GM12892 (cell line): ENCODE measurements around the gene NELL1.

Experiments used
- POLR2A ChIP-seq: IDR thresholded peaks from 2 replicates; pipeline ENCODE4 v1.6.1; 2011; ENCODE audit warnings: low read depth, low read length, control low read depth
- POLR2AphosphoS5 ChIP-seq: IDR thresholded peaks from 2 replicates; pipeline ENCODE4 v1.6.1; 2011; ENCODE audit warnings: low read depth, low read length, control low read depth

- TF ChIP-seq POLR2A (no peak), POLR2AphosphoS5 (no peak)
Measured at GRCh38 chr11:21040630-21041029, 371.2 kb downstream of the NELL1 start.
